ENCODE measurements around the gene PHLDA3.

The PHLDA3 gene

GRCh38 chr1:201514466-201514865, 45.5 kb upstream of the PHLDA3 start:
- Histone ChIP-seq H3K36me3 (ENCODE audit: insufficient read depth, low read length) (no peaks in the 10 kb centered on the region), H2AFZ (ENCODE audit: low read depth, low read length) (no peak overlapping the region), H3K9me3 (ENCODE audit: insufficient read depth, low read length, severe bottlenecking) (no peaks in the 10 kb centered on the region), H3K79me2 (ENCODE audit: insufficient read depth, low read length) (no peaks in the 10 kb centered on the region), H4K20me1 (ENCODE audit: insufficient read depth, low read length) (0 out of 2 replicates have a peak, but pooled peaks cover 3% of the 10 kb centered on the region), H3K27me3 (ENCODE audit: insufficient read depth, low read length, poor library complexity) (no peaks in the 10 kb centered on the region), H3K9ac (ENCODE audit: low read depth, low read length) (no peak overlapping the region), H3K27ac (ENCODE audit: low read length) (no peak overlapping the region), H3K4me3 (ENCODE audit: low read depth in 1 of 2, low read length in 2 of 2) (no peak overlapping the region), H3K4me2 (ENCODE audit: insufficient read depth, low read length) (no peak overlapping the region), H3K4me1 (ENCODE audit: insufficient read depth, low read length) (no peaks in the 10 kb centered on the region)
- DNase-seq: no peak
- no peak for ATAC-seq (ENCODE audit: insufficient read depth, low read depth)
- TF ChIP-seq EZH2 (IDR thresholded peaks at IDR 0.05; ENCODE audit: borderline replicate concordance, low read depth, low read length, severe bottlenecking) (no peak), CTCF (IDR thresholded peaks at IDR 0.05; ENCODE audit: borderline replicate concordance, extremely low read depth, low read length, poor library complexity, severe bottlenecking) (no peak)

GRCh38 chr1:201513498-201514243, 44.7 kb upstream of the PHLDA3 start:
- Histone ChIP-seq H3K27ac (ENCODE audit: low read length) (no peak overlapping the region), H3K9ac (ENCODE audit: low read depth, low read length) (no peak overlapping the region), H3K27me3 (ENCODE audit: insufficient read depth, low read length, poor library complexity) (no peaks in the 10 kb centered on the region), H3K79me2 (ENCODE audit: insufficient read depth, low read length) (no peaks in the 10 kb centered on the region), H3K4me2 (ENCODE audit: insufficient read depth, low read length) (no peak overlapping the region), H2AFZ (ENCODE audit: low read depth, low read length) (no peak overlapping the region), H3K4me1 (ENCODE audit: insufficient read depth, low read length) (no peaks in the 10 kb centered on the region), H4K20me1 (ENCODE audit: insufficient read depth, low read length) (0 out of 2 replicates have a peak, but pooled peaks cover 3% of the 10 kb centered on the region), H3K4me3 (ENCODE audit: low read depth in 1 of 2, low read length in 2 of 2) (no peak overlapping the region), H3K36me3 (ENCODE audit: insufficient read depth, low read length) (no peaks in the 10 kb centered on the region), H3K9me3 (ENCODE audit: insufficient read depth, low read length, severe bottlenecking) (no peaks in the 10 kb centered on the region)
- ATAC-seq (ENCODE audit: insufficient read depth, low read depth) (no peak), DNase-seq (no peak)
- no peak for TF ChIP-seq CTCF (IDR thresholded peaks at IDR 0.05; ENCODE audit: borderline replicate concordance, extremely low read depth, low read length, poor library complexity, severe bottlenecking)
- TF ChIP-seq EZH2 (IDR thresholded peaks at IDR 0.05; ENCODE audit: borderline replicate concordance, low read depth, low read length, severe bottlenecking): no peak

- Histone ChIP-seq H2AFZ (ENCODE audit: low read depth, low read length) (no peak overlapping the region), H3K27me3 (ENCODE audit: insufficient read depth, low read length, poor library complexity) (no peaks in the 10 kb centered on the region), H3K4me2 (ENCODE audit: insufficient read depth, low read length) (no peak overlapping the region), H3K9me3 (ENCODE audit: insufficient read depth, low read length, severe bottlenecking) (no peaks in the 10 kb centered on the region), H3K36me3 (ENCODE audit: insufficient read depth, low read length) (no peaks in the 10 kb centered on the region), H3K79me2 (ENCODE audit: insufficient read depth, low read length) (peaks cover 6% of the 10 kb centered on the region; the same call in 1 of the 2 replicates), H4K20me1 (ENCODE audit: insufficient read depth, low read length) (0 out of 2 replicates have a peak, but pooled peaks cover 3% of the 10 kb centered on the region), H3K4me3 (ENCODE audit: low read depth in 1 of 2, low read length in 2 of 2) (no peak overlapping the region), H3K27ac (ENCODE audit: low read length) (no peak overlapping the region), H3K4me1 (ENCODE audit: insufficient read depth, low read length) (peaks cover 10% of the 10 kb centered on the region), H3K9ac (ENCODE audit: low read depth, low read length) (no peak overlapping the region)
- DNase-seq: no peak
- TF ChIP-seq CTCF (IDR thresholded peaks at IDR 0.05; ENCODE audit: borderline replicate concordance, extremely low read depth, low read length, poor library complexity, severe bottlenecking) (no peak), EZH2 (IDR thresholded peaks at IDR 0.05; ENCODE audit: borderline replicate concordance, low read depth, low read length, severe bottlenecking) (no peak)
- no peak for ATAC-seq (ENCODE audit: insufficient read depth, low read depth)
These were observed 43.1 kb upstream of the PHLDA3 start for GRCh38 chr1:201511941-201512539.

Measured in DND-41 (cell line).